Esophagus muscularis mucosa (tissue), 2 donors: ENCODE data around the gene CYP2R1.

Experiments used
- EP300 ChIP-seq: sonication (generic); formaldehyde crosslinking; IDR thresholded peaks from one replicate; pipeline ENCODE4 v1.6.1; 2017; ENCODE audit warnings: antibody characterized with exemption
- POLR2A ChIP-seq: fragments of 450-650 bp; IDR thresholded peaks from one replicate; pipeline ENCODE4 v1.6.1; 2017; ENCODE audit warnings: antibody characterized with exemption, moderate library complexity, mild to moderate bottlenecking, low read depth

- no peak for TF ChIP-seq EP300
- no peak for TF ChIP-seq POLR2A
These were observed 34.4 kb downstream of the CYP2R1 start for GRCh38 chr11:14857621-14858020.
